Caco-2 (cell line): ENCODE data around the gene RHEX. TPM values are rescaled to one million over a fixed set of nuclear protein-coding genes. Genes with fewer than 3 reads are reported as not detected.

ENCODE experiments used
- BruUV-seq: library from RNA; stranded (reverse); fragments of 400-500 nt; replicated peaks from 2 replicates; lab custom pipeline; 2021; lab: Mats Ljungman, UMichigan
- CTCF ChIA-PET: fragments of 300-600 bp; sonication (Branson Sonifier 250); formaldehyde crosslinking; loops from one replicate; lab custom pipeline; 2022; ENCODE audit warnings: antibody characterized with exemption; lab: Charles Lee
- POLR2A ChIA-PET: fragments of 300-600 bp; sonication (Branson Sonifier 250); formaldehyde crosslinking; loops from one replicate; lab custom pipeline; 2022; ENCODE audit warnings: antibody characterized with exemption; lab: Charles Lee
- DNase-seq, 2 experiments: peaks; one replicate each; pipeline versions ENCODE4 v3.0.0 to v3.0.0-alpha.2; 2020 to 2022
- H3K27me3 ChIP-seq: replicated peaks from 2 replicates; pipeline ENCODE4 v1.6.0; 2011; ENCODE audit warnings: low read length; ENCODE audit not compliant: control insufficient read depth, insufficient read depth
- H3K36me3 ChIP-seq: 2 replicates; pipeline ENCODE4 v1.5.1; 2011; ENCODE audit warnings: low read length; ENCODE audit not compliant: control insufficient read depth, insufficient read depth
- H3K4me1 ChIP-seq: fragments of 250-450 bp; sonication (Bioruptor Pico); 2 replicates; pipeline ENCODE4 v1.5.1; 2020; ENCODE audit warnings: mild to moderate bottlenecking
- H3K4me3 ChIP-seq: 2 replicates; pipeline ENCODE4 v1.5.1; 2011; ENCODE audit warnings: low read depth, mild to moderate bottlenecking, control low read depth, low read length
- H3K9me3 ChIP-seq: fragments of 250-450 bp; sonication (Bioruptor Pico); 2 replicates; pipeline ENCODE4 v1.5.1; 2020; ENCODE audit warnings: mild to moderate bottlenecking, moderate library complexity
- H3K27ac Mint-ChIP-seq: one replicate; pipeline ENCODE4 v1.8.0; 2022; ENCODE audit warnings: mixed read lengths; ENCODE audit not compliant: unreplicated experiment
- H3K27me3 Mint-ChIP-seq: one replicate; pipeline ENCODE4 v1.8.0; 2022; ENCODE audit warnings: mixed read lengths; ENCODE audit not compliant: insufficient read depth, unreplicated experiment
- H3K36me3 Mint-ChIP-seq: one replicate; pipeline ENCODE4 v1.8.0; 2022; ENCODE audit warnings: mild to moderate bottlenecking, mixed read lengths; ENCODE audit not compliant: insufficient read depth, unreplicated experiment
- H3K4me1 Mint-ChIP-seq: one replicate; pipeline ENCODE4 v1.8.0; 2022; ENCODE audit warnings: low read depth, mixed read lengths; ENCODE audit not compliant: unreplicated experiment
- H3K4me3 Mint-ChIP-seq: one replicate; pipeline ENCODE4 v1.8.0; 2022; ENCODE audit warnings: mild to moderate bottlenecking, moderate library complexity, mixed read lengths; ENCODE audit not compliant: unreplicated experiment
- H3K9me3 Mint-ChIP-seq: one replicate; pipeline ENCODE4 v1.8.0; 2022; ENCODE audit warnings: mixed read lengths; ENCODE audit not compliant: unreplicated experiment
- intact Hi-C: fragments of 100-400 bp; cut with micrococcal nuclease; formaldehyde crosslinking; loops from one replicate; pipeline ENCODE4 v1.10.0; 2022; ENCODE audit not compliant: unreplicated experiment
- total RNA-seq: library from RNA; stranded (reverse); gene quantifications from 2 replicates; pipeline ENCODE4 v1.2.3, GENCODE V29; 2022
- TF ChIP-seq, protein P1 (sequence below), 2 experiments: fragments of 200-600 bp in 1 of 2; IDR thresholded peaks; 1 replicate in 1 of 2; 2 replicates in 1 of 2; pipeline versions ENCODE4 v1.5.1 to v1.8.0; 2011 to 2022; ENCODE audit warnings: antibody characterized with exemption in 1 of 2, control low read depth in 1 of 2, inconsistent platforms in 1 of 2, low read depth in 1 of 2, low read length in 1 of 2, mild to moderate bottlenecking in 1 of 2, moderate library complexity in 1 of 2; ENCODE audit not compliant: insufficient read depth in 1 of 2, severe bottlenecking in 1 of 2, unreplicated experiment in 1 of 2

The RHEX gene
- total RNA-seq, 1 experiment from 2014 or later = not detected

- DNase-seq = no peak
- Histone ChIP-seq H3K4me3 (no peak overlapping the region), H3K36me3 (no peaks in the 10 kb centered on the region), H3K4me1 (no peaks in the 10 kb centered on the region; the same call in 1 of the 2 replicates), H3K27me3 (no peaks in the 10 kb centered on the region; the same call in 1 of the 2 replicates), H3K9me3 (no peaks in the 10 kb centered on the region)
- TF ChIP-seq, protein P1, sequence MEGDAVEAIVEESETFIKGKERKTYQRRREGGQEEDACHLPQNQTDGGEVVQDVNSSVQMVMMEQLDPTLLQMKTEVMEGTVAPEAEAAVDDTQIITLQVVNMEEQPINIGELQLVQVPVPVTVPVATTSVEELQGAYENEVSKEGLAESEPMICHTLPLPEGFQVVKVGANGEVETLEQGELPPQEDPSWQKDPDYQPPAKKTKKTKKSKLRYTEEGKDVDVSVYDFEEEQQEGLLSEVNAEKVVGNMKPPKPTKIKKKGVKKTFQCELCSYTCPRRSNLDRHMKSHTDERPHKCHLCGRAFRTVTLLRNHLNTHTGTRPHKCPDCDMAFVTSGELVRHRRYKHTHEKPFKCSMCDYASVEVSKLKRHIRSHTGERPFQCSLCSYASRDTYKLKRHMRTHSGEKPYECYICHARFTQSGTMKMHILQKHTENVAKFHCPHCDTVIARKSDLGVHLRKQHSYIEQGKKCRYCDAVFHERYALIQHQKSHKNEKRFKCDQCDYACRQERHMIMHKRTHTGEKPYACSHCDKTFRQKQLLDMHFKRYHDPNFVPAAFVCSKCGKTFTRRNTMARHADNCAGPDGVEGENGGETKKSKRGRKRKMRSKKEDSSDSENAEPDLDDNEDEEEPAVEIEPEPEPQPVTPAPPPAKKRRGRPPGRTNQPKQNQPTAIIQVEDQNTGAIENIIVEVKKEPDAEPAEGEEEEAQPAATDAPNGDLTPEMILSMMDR (IDR thresholded peaks at IDR 0.05; ENCODE audit: insufficient read depth in 1 of 2, low read depth in 1 of 2, low read length in 1 of 2, severe bottlenecking in 1 of 2, unreplicated experiment in 1 of 2) = no peak
- H3K27ac Mint-ChIP-seq = no peak overlapping the region
- H3K9me3 Mint-ChIP-seq = no peaks in the 10 kb centered on the region
- intact Hi-C loops = no loop called here
- no TSS peak for BruUV-seq
- no peak overlapping the region for H3K4me3 Mint-ChIP-seq
- H3K27me3 Mint-ChIP-seq = peaks cover 19% of the 10 kb centered on the region
- no peaks in the 10 kb centered on the region for H3K36me3 Mint-ChIP-seq
- H3K4me1 Mint-ChIP-seq = no peaks in the 10 kb centered on the region
- ChIA-PET CTCF (no interaction called here), POLR2A (no interaction called here)
Measured at GRCh38 chr1:206081856-206082255, 28.9 kb downstream of the RHEX start.

- Mint-ChIP-seq H3K4me1 (no peaks in the 10 kb centered on the region), H3K27me3 (peaks cover 19% of the 10 kb centered on the region)
- POLR2A ChIA-PET = no interaction called here
Measured at GRCh38 chr1:206082831-206083695, 30.1 kb downstream of the RHEX start.

GRCh38 chr1:206083750-206084149, 30.8 kb downstream of the RHEX start:
- Mint-ChIP-seq H3K27me3 (peaks cover 19% of the 10 kb centered on the region), H3K36me3 (no peaks in the 10 kb centered on the region), H3K27ac (no peak overlapping the region), H3K4me3 (no peak overlapping the region), H3K4me1 (no peaks in the 10 kb centered on the region), H3K9me3 (no peaks in the 10 kb centered on the region)
- Histone ChIP-seq H3K27me3 (no peaks in the 10 kb centered on the region; the same call in 1 of the 2 replicates), H3K4me1 (no peaks in the 10 kb centered on the region; the same call in 1 of the 2 replicates), H3K4me3 (no peak overlapping the region), H3K9me3 (no peaks in the 10 kb centered on the region), H3K36me3 (no peaks in the 10 kb centered on the region)
- intact Hi-C loops = no loop called here
- BruUV-seq = no TSS peak
- CTCF ChIA-PET = no interaction called here
- TF ChIP-seq, protein P1 (IDR thresholded peaks at IDR 0.05; ENCODE audit: insufficient read depth in 1 of 2, low read depth in 1 of 2, low read length in 1 of 2, severe bottlenecking in 1 of 2, unreplicated experiment in 1 of 2) = no peak
- POLR2A ChIA-PET = no interaction called here
- DNase-seq = no peak

More at GRCh38 chr1:206082831-206083695, 30.1 kb downstream of the RHEX start:
- CTCF ChIA-PET = no interaction called here
- TF ChIP-seq, protein P1 (IDR thresholded peaks at IDR 0.05; ENCODE audit: insufficient read depth in 1 of 2, low read depth in 1 of 2, low read length in 1 of 2, severe bottlenecking in 1 of 2, unreplicated experiment in 1 of 2) = no peak
- no peaks in the 10 kb centered on the region; the same call in 1 of the 2 replicates for H3K27me3 ChIP-seq
- no peak overlapping the region for H3K4me3 ChIP-seq
- BruUV-seq = no TSS peak
- intact Hi-C loops = no loop called here
- Mint-ChIP-seq H3K9me3 (no peaks in the 10 kb centered on the region), H3K36me3 (no peaks in the 10 kb centered on the region), H3K4me3 (no peak overlapping the region), H3K27ac (no peak overlapping the region)
- no peaks in the 10 kb centered on the region for H3K9me3 ChIP-seq
- no peaks in the 10 kb centered on the region for H3K36me3 ChIP-seq
- H3K4me1 ChIP-seq = no peaks in the 10 kb centered on the region; the same call in 1 of the 2 replicates
- DNase-seq = no peak
